GM18498 (cell line): Measurements from ENCODE around the gene ZNF385D.

Experiments used
- ATAC-seq: cut with Tn5 transposase; IDR thresholded peaks from one replicate; pipeline ENCODE4 v1.9.1; 2021; ENCODE audit warnings: mild to moderate bottlenecking, moderate library complexity; ENCODE audit not compliant: unreplicated experiment

ZNF385D gene

GRCh38 chr3:21618695-21619094, 132.3 kb downstream of the ZNF385D start:
- ATAC-seq = no peak

GRCh38 chr3:21613372-21614070, 137.5 kb downstream of the ZNF385D start:
- ATAC-seq = no peak

GRCh38 chr3:21601178-21601577, 149.8 kb downstream of the ZNF385D start:
- no peak for ATAC-seq

- no peak for ATAC-seq
These were observed 151.1 kb downstream of the ZNF385D start for GRCh38 chr3:21599890-21600289.

GRCh38 chr3:21592828-21593227, 158.2 kb downstream of the ZNF385D start:
- no peak for ATAC-seq

- no peak for ATAC-seq
These were observed 163.1 kb downstream of the ZNF385D start for GRCh38 chr3:21587894-21588293.

GRCh38 chr3:21585216-21585740, 165.7 kb downstream of the ZNF385D start:
- no peak for ATAC-seq

GRCh38 chr3:21573291-21573690, 177.7 kb downstream of the ZNF385D start:
- ATAC-seq = no peak

- ATAC-seq = no peak
These were observed 186.5 kb downstream of the ZNF385D start for GRCh38 chr3:21564531-21564930.

- no peak for ATAC-seq
These were observed 188.8 kb downstream of the ZNF385D start for GRCh38 chr3:21562243-21562642.

- no peak for ATAC-seq
These were observed 189.5 kb downstream of the ZNF385D start for GRCh38 chr3:21561472-21561871.

GRCh38 chr3:21551019-21551418, 200.0 kb downstream of the ZNF385D start:
- ATAC-seq = no peak

GRCh38 chr3:21544076-21544462, 206.9 kb downstream of the ZNF385D start:
- ATAC-seq = no peak

GRCh38 chr3:21543380-21544075, 207.5 kb downstream of the ZNF385D start:
- no peak for ATAC-seq

- ATAC-seq = no peak
These were observed 208.2 kb downstream of the ZNF385D start for GRCh38 chr3:21542656-21543379.

GRCh38 chr3:21540265-21540664, 210.7 kb downstream of the ZNF385D start:
- no peak for ATAC-seq

- no peak for ATAC-seq
These were observed 216.5 kb downstream of the ZNF385D start for GRCh38 chr3:21534462-21534861.

- no peak for ATAC-seq
These were observed 218.0 kb downstream of the ZNF385D start for GRCh38 chr3:21533002-21533401.

GRCh38 chr3:21531909-21532308, 219.1 kb downstream of the ZNF385D start:
- no peak for ATAC-seq

- no peak for ATAC-seq
These were observed 222.6 kb downstream of the ZNF385D start for GRCh38 chr3:21528291-21528995.

- ATAC-seq = no peak
These were observed 224.5 kb downstream of the ZNF385D start for GRCh38 chr3:21526461-21526860.
